ENCODE data around the gene ZFAND6.
"Not testable (repeated sequence)": the region's sequence is repeated elsewhere in the genome, so short reads cannot be mapped to it uniquely, and the experiment has no call there.

Gene ZFAND6

GRCh38 chr15:80099241-80099640, 39.8 kb downstream of the ZFAND6 start:
- DNase-seq, result no peak

DNA sequence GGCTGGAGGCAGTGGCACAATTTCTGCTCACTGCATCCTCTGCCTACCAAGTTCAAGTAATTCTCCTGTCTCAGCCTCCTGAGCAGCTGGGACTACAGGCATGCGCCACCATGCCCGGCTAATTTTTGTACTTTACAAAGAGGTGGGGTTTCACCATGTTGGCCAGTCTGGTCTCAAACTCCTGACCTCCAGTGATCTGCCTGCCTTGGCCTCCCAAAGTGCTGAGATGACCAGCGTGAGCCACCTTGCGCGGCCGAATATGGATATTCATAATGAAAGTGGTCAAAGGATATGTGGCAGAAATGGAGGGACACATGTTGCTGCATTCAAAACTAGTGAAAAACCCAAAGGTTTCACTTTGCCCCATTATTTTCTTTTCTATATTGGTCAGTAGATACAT, 40.2 kb downstream of the ZFAND6 start:
- not testable (repeated sequence) for DNase-seq

GRCh38 chr15:80100247-80100646, 40.8 kb downstream of the ZFAND6 start:
- DNase-seq, result no peak

DNA sequence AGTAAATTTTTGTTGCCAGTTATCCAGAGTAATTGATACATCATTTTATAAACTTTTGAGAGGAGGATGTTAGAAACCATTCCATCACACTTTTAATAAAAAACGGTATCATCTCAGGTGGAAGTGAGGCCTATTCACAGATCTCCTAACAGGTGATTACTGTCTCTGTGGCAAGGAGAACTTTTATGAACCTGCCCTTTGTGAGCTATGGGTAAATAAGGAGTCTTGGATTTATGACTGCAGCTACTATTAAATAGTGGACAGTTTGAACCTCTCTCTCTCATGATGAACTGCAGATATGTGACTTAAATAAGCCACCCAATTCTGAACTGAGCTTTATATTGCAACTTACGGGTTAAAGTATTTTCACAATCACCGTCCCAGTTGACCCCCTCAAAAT, 45.7 kb downstream of the ZFAND6 start:
- DNase-seq, result no peak

- no peak for DNase-seq
Measured at GRCh38 chr15:80105595-80105994, 46.1 kb downstream of the ZFAND6 start.

- no peak for DNase-seq
Measured at GRCh38 chr15:80106051-80106450, 46.6 kb downstream of the ZFAND6 start.

DNA sequence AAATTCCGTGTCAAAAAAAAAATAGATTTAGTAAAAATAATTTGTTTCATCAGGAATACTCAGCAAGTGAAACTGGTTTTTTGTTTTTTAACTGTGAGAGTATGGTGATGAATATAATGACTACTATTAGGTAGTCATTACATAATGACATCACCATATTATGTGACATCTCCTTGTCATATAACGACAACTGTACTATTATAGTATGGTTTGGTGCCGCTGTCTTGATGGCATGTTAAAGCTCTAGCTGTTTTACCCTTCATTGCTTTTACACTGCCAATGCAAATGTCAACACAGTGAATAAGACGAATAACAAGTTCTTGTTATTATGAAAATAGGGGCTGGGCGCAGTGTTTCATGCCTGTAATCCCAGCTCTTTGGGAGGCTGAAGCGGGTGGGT, 47.7 kb downstream of the ZFAND6 start:
- no peak for DNase-seq

- DNase-seq, result no peak
Measured at GRCh38 chr15:80107774-80108173, 48.3 kb downstream of the ZFAND6 start.

GRCh38 chr15:80109388-80109787, 49.9 kb downstream of the ZFAND6 start:
- no peak for DNase-seq

GRCh38 chr15:80110920-80111319, 51.4 kb downstream of the ZFAND6 start:
- DNase-seq, result no peak

GRCh38 chr15:80114114-80114513, 54.6 kb downstream of the ZFAND6 start:
- DNase-seq, result no peak

- DNase-seq, result no peak
Measured at GRCh38 chr15:80115021-80115420, 55.5 kb downstream of the ZFAND6 start.

- no peak for DNase-seq
Measured at GRCh38 chr15:80118956-80119355, 59.5 kb downstream of the ZFAND6 start.

- no peak for DNase-seq
Measured at GRCh38 chr15:80120636-80121035, 61.2 kb downstream of the ZFAND6 start.

DNA sequence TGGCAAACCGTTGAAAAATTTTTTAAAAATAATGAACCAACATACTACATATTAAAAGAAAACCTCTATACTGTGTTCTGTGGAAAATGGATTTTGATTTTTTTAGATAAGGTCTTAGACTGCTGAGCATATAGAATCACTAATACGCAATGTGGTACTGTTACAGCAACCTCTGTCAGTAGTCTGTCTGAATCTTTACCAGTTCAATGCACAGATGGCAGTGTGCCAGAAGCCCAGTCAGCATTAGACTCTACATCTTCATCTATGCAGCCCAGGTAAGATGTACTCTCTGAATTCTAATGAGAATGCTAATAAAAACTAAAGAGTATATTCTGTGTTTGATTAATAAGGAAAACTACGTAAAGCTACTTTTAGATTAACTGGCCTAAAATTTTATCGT, 62.1 kb downstream of the ZFAND6 start:
- no peak for DNase-seq

- DNase-seq, result peak; percentile 60
Measured at GRCh38 chr15:80123034-80123433, 63.6 kb downstream of the ZFAND6 start.

DNA sequence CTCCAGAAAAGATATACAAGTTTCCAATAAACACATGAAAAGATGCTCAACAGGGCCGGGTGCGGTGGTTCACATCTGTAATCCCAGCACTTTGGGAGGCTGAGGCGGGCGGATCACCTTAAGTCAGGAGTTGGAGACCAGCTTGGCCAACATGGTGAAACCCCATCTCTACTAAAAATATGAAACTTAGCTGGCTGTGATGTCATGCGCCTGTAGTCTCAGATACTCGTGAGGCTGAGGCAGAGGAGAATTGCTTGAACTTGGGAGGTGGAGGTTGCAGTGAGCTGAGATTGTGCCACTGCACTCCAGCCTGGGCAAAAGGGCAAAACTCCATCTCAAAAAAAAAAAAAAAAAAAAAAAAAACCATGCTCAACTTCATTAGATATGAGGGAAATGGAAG, 67.8 kb downstream of the ZFAND6 start:
- not testable (repeated sequence) for DNase-seq

- no peak for DNase-seq
Measured at GRCh38 chr15:80127911-80128310, 68.4 kb downstream of the ZFAND6 start.

DNA sequence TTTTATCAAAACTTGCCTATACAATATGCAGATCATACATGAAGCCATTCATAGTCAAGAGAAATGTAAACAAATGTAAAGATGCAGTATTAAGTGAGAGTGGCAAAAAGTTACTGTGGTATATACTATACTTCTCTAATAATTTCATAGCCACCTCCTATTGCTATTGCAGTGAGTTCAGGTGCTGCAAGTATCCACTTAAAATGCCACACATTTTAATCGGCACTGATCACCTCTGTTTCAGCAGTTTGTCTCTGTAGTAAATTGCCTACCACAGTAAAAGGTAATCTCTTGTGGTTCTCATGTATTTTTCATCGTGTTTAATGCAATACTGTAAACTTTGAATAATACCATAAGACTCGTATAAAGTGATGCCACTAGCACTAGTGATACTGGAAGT, 72.9 kb downstream of the ZFAND6 start:
- no peak for DNase-seq

GRCh38 chr15:80136854-80137253, 77.4 kb downstream of the ZFAND6 start:
- DNase-seq, result no peak

GRCh38 chr15:80138961-80139360, 79.5 kb downstream of the ZFAND6 start:
- DNase-seq, result no peak

DNA sequence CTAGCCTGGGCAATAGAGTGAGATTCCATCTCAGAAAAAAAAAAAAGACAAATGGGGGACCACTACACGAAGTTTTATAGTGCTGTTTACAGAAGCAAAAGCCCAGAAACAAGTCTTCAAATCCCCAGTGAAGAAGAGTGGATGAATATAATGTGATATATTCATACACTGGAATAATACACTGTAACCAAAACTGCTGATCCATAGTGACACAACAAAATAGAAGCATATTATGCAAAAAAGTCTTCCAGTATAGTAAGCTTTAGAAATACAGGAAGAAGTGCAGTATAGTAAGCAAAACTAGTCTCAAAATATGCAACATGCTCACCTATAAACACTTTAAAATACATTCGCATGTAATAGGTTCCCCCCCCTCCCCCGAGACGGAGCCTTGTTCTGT, 81.4 kb downstream of the ZFAND6 start:
- DNase-seq, result no peak

- DNase-seq, result no peak
Measured at GRCh38 chr15:80141916-80142598, 82.6 kb downstream of the ZFAND6 start.

- DNase-seq, result no peak
Measured at GRCh38 chr15:80142646-80143045, 83.2 kb downstream of the ZFAND6 start.

GRCh38 chr15:80151148-80151547, 91.7 kb downstream of the ZFAND6 start:
- no peak for DNase-seq

- no peak for DNase-seq
Measured at GRCh38 chr15:80151576-80151975, 92.1 kb downstream of the ZFAND6 start.

Data from inflammatory macrophage treated with lipopolysaccharide for 4 hours (primary cell).